HG03103 (cell line): ENCODE results near the gene UBALD2.
"Not testable (repeated sequence)": the region's sequence is repeated elsewhere in the genome, so short reads cannot be mapped to it uniquely, and the experiment has no call there.

Experiments used
- ATAC-seq: cut with Tn5 transposase; IDR thresholded peaks from one replicate; pipeline ENCODE4 v1.9.1; 2021; ENCODE audit warnings: low read depth; ENCODE audit not compliant: unreplicated experiment

UBALD2 gene

GRCh38 chr17:76243826-76244679 lies 21.1 kb upstream of the UBALD2 start:
- no peak for ATAC-seq

GRCh38 chr17:76244721-76245120 lies 20.4 kb upstream of the UBALD2 start:
- ATAC-seq, result not testable (repeated sequence)

DNA sequence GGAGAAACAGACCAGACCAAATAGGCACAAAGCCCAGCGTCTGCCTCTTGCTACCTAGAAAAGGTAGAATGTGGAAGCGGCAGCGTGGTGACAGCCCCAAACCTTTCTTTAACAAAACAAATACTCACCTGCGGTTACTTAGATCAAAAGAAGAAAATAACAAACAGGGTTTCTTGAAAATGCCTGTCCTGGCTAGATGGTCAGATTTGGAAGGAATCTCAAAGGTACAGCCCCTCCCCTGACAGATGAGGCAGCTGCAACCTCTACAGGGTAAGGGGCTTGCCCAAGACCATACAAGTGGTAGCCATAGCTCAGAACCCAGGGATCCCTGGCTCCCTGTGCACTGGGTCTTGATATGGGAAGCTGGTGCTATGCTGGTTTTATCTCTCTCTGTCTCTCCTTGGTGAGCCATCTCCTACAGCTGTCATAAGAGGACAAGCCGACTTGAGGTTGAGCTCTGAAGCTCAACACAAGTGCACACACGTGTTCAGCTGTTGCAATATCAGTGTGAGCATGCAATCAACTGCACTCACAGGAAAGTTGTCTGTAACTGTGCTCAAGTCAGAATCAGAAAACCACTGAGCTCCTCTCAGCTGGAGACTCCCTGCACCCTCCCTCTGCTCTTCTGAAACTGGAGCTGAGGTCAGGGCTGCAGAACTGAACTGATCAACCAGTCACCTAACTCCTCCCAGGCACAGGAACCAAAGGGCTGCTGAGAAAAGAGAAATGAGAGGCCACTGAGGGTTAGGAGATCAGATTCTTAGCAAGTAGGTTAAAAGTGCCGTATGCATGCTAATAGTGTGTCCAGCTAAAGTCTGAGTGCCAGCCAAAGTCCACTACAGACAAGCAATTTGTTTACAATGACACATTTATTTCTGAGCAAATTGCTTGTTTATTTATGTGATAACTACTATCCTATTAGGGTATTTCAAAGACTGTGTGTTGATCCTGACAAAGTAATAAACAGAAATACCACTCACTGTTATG lies 18.8 kb upstream of the UBALD2 start:
- ATAC-seq, result peak; percentile 92

DNA sequence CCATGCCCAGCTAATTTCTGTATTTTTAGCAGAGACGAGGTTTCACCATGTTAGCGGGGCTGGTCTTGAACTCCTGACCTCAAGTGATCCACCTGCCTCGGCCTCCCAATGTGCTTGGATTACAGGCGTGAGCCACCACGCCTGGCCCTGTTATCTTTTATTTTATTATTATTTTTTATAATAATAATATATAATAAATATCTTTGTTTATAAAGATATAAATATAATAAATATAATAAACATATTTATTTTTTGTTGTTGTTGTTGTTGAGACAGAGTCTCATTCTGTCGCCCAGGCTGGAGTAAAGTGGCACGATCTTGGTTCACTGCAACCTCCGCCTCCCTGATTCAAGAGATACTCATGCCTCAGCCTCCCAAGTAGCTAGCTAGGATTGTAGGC lies 17.8 kb upstream of the UBALD2 start:
- no peak for ATAC-seq

DNA sequence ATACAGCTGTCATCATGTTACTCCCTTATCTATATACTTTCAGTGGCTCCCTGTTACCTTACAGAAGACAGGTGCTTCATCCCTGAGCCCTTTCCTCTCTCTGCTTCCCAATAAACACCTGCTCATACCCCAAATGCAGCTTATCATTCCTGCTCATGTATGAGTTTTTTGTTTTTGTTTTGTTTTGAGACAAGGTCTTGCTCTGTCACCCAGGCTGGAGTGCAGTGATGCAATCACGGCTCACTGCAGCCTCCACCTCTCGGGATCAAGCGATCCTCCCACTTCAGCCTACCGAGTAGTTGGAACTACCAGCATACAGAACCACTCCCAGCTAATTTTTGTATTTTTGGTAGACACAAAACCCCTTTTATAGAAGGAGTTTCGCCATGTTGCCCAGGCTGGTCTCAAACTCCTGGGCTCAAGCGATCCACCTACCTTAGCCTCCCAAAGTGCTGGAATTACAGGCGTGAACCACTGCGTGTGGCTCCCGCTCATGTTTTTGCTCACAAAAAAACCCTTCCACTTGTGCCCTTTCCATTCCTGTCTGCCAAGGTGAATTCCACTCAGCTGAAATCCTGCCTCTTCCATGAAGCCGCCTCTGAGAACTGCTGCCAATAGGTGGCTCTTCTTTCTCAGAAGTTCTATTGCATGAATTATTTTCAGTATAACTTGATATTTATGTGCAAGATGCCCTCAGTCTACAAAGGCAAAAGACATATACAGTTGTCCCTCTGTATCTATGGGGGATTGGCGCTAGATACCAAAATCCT lies 16.9 kb upstream of the UBALD2 start:
- no peak for ATAC-seq

GRCh38 chr17:76250141-76250540 lies 15.0 kb upstream of the UBALD2 start:
- ATAC-seq, result no peak

DNA sequence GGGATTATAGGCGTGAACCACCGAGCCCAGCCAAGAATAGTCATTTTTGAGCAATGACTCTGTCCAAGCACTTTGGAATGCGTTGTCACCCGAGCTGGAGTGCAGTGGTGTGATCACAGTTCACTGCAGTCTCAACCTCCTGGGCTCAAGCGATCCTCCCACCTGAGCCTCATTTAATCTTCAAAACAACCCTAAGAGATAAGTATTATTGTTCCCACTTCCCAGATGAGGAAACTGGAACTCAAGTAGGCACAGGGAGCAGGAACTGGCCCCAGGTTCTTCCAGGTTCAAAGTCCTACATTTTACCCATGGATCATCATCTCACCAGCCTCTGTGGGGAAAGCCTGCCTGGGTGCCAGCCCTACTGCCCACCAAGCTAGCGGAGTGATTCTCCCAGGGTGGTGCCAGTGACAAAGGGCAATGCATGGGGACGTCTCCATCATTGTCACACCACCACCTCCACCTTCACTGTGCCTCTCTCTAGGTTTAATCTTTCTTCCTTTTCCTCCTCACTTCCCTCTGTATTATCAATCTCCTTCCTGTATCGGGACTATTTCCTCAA lies 13.6 kb upstream of the UBALD2 start:
- no peak for ATAC-seq

- no peak for ATAC-seq
These were observed 12.9 kb upstream of the UBALD2 start for GRCh38 chr17:76252040-76252954.

DNA sequence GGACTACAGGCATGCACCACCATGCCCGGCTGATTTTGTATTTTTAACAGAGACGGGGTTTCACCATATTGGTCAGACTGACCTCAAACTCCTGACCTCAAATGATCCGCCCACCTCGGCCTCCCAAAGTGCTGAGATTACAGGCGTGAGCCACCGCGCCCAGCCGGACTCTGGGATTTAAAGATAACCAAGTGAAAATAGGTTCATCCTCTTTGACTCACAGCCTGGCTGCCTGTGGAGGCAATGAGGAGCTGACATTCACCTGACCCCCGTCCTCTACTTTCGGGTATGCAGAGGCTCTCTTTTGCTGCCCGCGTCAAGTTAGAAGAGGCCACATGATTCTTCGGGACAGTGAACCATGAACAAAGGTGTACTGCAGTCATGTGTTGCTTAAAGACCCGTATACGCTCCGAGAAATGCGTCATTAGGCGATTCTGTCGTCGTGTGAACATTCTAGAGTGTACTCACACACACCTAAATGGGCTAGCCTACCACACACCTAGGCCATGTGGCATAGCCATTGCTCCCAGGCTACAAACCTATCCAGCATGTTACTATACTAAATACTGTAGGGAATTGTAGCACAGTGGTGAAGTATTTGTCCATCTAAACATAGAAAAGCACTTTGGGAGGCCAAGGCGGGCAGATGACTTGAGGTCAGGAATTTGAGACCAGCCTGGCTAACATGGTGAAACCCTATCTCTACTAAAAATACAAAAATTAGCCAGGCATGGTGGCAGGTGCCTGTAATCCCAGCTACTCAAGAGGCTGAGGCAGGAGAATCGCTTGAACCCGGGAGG lies 12.0 kb upstream of the UBALD2 start:
- ATAC-seq, result not testable (repeated sequence)

DNA sequence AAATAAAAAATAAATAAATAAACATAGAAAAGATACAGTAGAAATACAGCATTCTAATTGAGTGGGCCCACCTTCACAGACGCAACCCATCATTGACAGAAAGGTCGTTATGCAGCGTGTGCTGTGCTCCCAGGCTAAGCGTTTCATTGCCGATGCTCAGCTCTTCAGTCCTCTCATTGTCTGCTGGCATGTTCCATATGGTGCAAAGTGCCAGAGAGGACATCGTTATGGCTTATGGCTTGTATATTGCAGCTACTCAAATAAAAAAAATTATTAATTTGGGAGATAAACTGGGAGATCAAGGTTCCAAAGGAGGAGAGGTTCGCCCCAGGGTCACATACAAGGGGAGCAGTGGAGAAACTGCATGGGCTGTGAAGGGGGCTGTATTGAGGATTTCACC lies 11.3 kb upstream of the UBALD2 start:
- ATAC-seq, result no peak

- no peak for ATAC-seq
These were observed 10.9 kb upstream of the UBALD2 start for GRCh38 chr17:76254275-76254674.

GRCh38 chr17:76255801-76256429 lies 9.2 kb upstream of the UBALD2 start:
- no peak for ATAC-seq

DNA sequence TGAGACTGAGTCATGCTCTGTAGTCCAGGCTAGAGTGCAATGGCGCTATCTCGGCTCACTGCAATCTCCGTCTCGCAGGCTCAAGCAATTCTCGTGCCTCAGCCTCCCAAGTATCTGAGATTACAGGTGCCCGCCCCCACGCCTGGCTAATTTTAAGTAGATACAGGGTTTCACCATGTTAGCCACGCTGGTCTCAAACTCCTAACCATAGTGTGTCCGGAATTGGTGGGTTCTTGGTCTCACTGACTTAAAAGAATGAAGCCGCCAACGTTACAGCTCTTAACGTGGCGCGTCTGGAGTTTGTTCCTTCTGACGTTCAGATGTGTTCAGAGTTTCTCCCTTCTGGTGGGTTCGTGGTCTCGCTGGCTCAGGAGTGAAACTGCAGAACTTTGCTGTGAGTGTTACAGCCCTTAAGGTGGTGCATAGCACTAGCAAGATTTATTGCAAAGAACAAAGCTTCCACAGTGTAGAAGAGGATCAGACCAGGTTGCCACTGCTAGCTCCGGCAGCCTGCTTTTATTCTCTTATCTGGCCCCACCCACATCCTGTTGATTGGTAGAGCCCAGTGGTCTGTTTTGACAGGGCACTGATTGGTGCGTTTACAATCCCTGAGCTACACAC lies 8.6 kb upstream of the UBALD2 start:
- ATAC-seq, result not testable (repeated sequence)

DNA sequence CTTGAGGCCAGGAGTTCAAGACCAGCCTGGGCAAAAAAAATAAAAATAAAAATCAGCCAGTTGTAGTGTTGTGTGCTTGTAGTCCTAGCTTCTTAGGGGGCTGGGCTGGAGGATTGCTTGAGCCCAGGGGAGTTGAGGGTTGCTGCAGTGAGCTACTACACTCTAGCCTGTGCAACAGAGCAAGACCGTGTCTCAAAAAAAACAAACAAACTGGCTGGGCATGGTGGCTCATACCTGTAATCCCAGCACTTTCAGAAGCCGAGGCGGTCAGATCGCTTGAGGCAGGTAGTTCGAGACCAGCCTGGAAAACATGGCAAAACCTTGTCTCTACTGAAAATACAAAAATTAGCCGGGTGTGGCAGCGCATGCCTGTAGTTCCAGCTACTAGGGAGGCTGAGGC lies 4.9 kb upstream of the UBALD2 start:
- no peak for ATAC-seq

DNA sequence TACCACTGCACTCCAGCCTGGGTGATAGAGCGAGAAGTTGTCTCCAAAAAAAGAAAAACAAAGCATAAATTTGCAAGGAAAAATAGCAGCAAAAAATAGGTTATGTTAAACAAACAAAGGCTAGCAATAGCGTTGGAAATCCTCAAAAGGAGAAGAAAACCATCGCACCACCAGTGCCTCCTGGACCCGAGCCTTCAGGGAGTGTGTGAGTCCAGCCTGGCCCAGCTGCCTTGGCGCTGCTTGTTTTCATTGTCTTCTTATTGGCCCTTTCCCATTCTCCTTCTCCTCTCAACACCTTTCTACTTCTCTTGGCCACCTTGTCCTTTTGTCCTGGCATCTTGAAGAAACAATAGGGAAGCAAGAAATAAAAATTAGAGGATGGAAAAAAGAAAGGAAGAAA lies 4.5 kb upstream of the UBALD2 start:
- no peak for ATAC-seq

DNA sequence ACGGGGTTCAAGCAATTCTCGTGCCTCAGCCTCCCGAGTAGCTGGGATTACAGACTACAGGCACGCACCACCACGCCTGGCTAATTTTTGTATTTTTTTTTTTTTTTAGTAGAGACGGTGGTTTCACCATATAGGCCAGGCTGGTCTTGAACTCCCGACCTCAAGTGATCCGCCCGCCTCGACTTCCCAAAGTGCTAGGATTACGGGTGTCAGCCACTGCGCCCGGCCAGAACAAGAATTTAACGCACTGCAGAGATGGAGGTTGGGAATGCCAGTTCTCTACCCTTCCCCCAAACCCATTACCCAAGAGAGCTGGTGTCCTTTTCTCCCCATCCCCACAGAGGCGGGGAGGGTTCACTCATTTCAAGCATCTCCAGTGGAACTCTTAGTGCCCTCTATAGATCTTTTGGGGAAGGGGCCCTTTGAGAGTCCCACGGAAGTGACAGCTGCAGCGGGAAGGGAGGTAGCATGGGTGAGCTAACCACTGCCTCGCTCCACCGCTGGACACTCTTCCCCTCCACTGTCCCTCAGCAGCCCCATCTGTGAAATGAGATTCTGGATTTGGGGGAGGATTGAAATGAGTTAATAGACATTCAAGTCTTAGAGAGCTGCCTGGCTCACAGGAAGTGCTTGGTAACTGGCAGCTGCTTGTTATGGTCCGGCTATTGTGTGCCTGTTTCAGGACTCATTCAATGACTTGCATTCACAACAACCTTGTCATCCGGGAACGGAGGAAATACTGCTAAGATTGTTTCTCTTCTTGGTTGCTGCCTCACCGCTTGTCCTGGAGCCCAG lies 3.5 kb upstream of the UBALD2 start:
- ATAC-seq, result no peak
